Mononuclear cell (primary cell): ENCODE data around the gene TUBB2A. TPM values are rescaled to one million over a fixed set of nuclear protein-coding genes. Genes with fewer than 3 reads are reported as not detected.
"Not testable (repeated sequence)": the region's sequence is repeated elsewhere in the genome, so short reads cannot be mapped to it uniquely, and the experiment has no call there.

Source experiments
- H3K27me3 ChIP-seq: 2 replicates; pipeline ENCODE4 v1.6.0; 2011; ENCODE audit warnings: low read length, control low read depth; ENCODE audit not compliant: insufficient read depth
- H3K4me1 ChIP-seq: 2 replicates; pipeline ENCODE4 v1.5.1; 2011; ENCODE audit warnings: mild to moderate bottlenecking, low read length, control low read depth; ENCODE audit not compliant: insufficient read depth
- H3K4me3 ChIP-seq: 2 replicates; pipeline ENCODE4 v1.5.1; 2011; ENCODE audit warnings: mild to moderate bottlenecking, low read length, moderate library complexity
- H3K9me3 ChIP-seq: 2 replicates; pipeline ENCODE4 v1.5.1; 2011; ENCODE audit warnings: low read depth, mild to moderate bottlenecking, control low read depth, low read length
- total RNA-seq: library from RNA; depleted of rRNA; stranded (reverse); fragments of >200 nt; gene quantifications from one replicate; pipeline ENCODE4 v1.2.3, GENCODE V29; 2012

Gene TUBB2A
- 14.6 TPM for total RNA-seq

- Histone ChIP-seq H3K4me3 (peak within 1 kb of the TSS; percentile 55), H3K27me3 (peaks cover 17% of the 10 kb centered on the region), H3K4me1 (peaks cover 19% of the 10 kb centered on the region), H3K9me3 (no peaks in the 10 kb centered on the region)
Observed at GRCh38 chr6:3157131-3157933, at the start of gene TUBB2A. Gene TUBB2A, minus strand, starts transcription at chr6:3157544. Its CDS starts 81 bp downstream, at chr6:3157463.

GRCh38 chr6:3206339-3207015 lies 49.1 kb upstream of the TUBB2A start:
- no peaks in the 10 kb centered on the region for H3K9me3 ChIP-seq
- H3K4me3 ChIP-seq = no peak overlapping the region
- H3K27me3 ChIP-seq = peaks cover 4% of the 10 kb centered on the region
- H3K4me1 ChIP-seq = no peaks in the 10 kb centered on the region

- H3K27me3 ChIP-seq = peaks cover 4% of the 10 kb centered on the region
- H3K9me3 ChIP-seq = no peaks in the 10 kb centered on the region
- no peak overlapping the region for H3K4me3 ChIP-seq
- H3K4me1 ChIP-seq = no peaks in the 10 kb centered on the region
Observed at GRCh38 chr6:3205913-3206312, 48.6 kb upstream of the TUBB2A start.

GRCh38 chr6:3204921-3205320 lies 47.6 kb upstream of the TUBB2A start:
- Histone ChIP-seq H3K4me1 (no peaks in the 10 kb centered on the region), H3K27me3 (peaks cover 4% of the 10 kb centered on the region), H3K9me3 (no peaks in the 10 kb centered on the region), H3K4me3 (no peak overlapping the region)

GRCh38 chr6:3202999-3203696 lies 45.8 kb upstream of the TUBB2A start:
- Histone ChIP-seq H3K4me3 (no peak overlapping the region), H3K9me3 (no peaks in the 10 kb centered on the region), H3K4me1 (no peaks in the 10 kb centered on the region), H3K27me3 (no peaks in the 10 kb centered on the region)

GRCh38 chr6:3201388-3201787 lies 44.0 kb upstream of the TUBB2A start:
- Histone ChIP-seq H3K4me3 (no peak overlapping the region), H3K4me1 (no peaks in the 10 kb centered on the region), H3K27me3 (no peaks in the 10 kb centered on the region), H3K9me3 (no peaks in the 10 kb centered on the region)

GRCh38 chr6:3200682-3201081 lies 43.3 kb upstream of the TUBB2A start:
- Histone ChIP-seq H3K27me3 (no peaks in the 10 kb centered on the region), H3K9me3 (no peaks in the 10 kb centered on the region), H3K4me1 (no peaks in the 10 kb centered on the region), H3K4me3 (no peak overlapping the region)

GRCh38 chr6:3199382-3199781 lies 42.0 kb upstream of the TUBB2A start:
- Histone ChIP-seq H3K4me3 (no peak overlapping the region), H3K9me3 (no peaks in the 10 kb centered on the region), H3K27me3 (no peaks in the 10 kb centered on the region), H3K4me1 (no peaks in the 10 kb centered on the region)

- not testable (repeated sequence) for H3K4me1 ChIP-seq, H3K27me3 ChIP-seq, H3K9me3 ChIP-seq, H3K4me3 ChIP-seq
Observed at GRCh38 chr6:3197734-3198133, 40.4 kb upstream of the TUBB2A start.

GRCh38 chr6:3196770-3197169 lies 39.4 kb upstream of the TUBB2A start:
- Histone ChIP-seq H3K4me3 (no peak overlapping the region), H3K9me3 (no peaks in the 10 kb centered on the region), H3K27me3 (no peaks in the 10 kb centered on the region), H3K4me1 (no peaks in the 10 kb centered on the region)

GRCh38 chr6:3195695-3196497 lies 38.6 kb upstream of the TUBB2A start:
- H3K27me3 ChIP-seq = no peaks in the 10 kb centered on the region
- H3K9me3 ChIP-seq = no peaks in the 10 kb centered on the region
- no peak overlapping the region for H3K4me3 ChIP-seq
- H3K4me1 ChIP-seq = no peaks in the 10 kb centered on the region

GRCh38 chr6:3195420-3195694 lies 38.0 kb upstream of the TUBB2A start:
- H3K4me3 ChIP-seq = no peak overlapping the region
- no peaks in the 10 kb centered on the region for H3K27me3 ChIP-seq
- H3K4me1 ChIP-seq = no peaks in the 10 kb centered on the region
- no peaks in the 10 kb centered on the region for H3K9me3 ChIP-seq

GRCh38 chr6:3194535-3195419 lies 37.4 kb upstream of the TUBB2A start:
- no peaks in the 10 kb centered on the region for H3K9me3 ChIP-seq
- H3K4me1 ChIP-seq = no peaks in the 10 kb centered on the region
- H3K27me3 ChIP-seq = no peaks in the 10 kb centered on the region
- no peak overlapping the region for H3K4me3 ChIP-seq
